Stimulated activated CD8-positive, alpha-beta memory T cell treated with anti-CD3 and anti-CD28 coated beads, Interleukin-12 subunit alpha, Interleukin-12 subunit beta, amount 100 ng/mL, for 1 hour (primary cell): Measurements from ENCODE around the gene RBM20.

ENCODE experiments used
- DNase-seq: peaks from one replicate; pipeline ENCODE4 v3.0.0-alpha.2; 2020; ENCODE audit warnings: low read depth

RBM20 gene

GRCh38 chr10:110676016-110676415 lies 31.9 kb downstream of the RBM20 start:
- DNase-seq, result no peak

GRCh38 chr10:110679486-110680272 lies 35.5 kb downstream of the RBM20 start:
- DNase-seq, result no peak

GRCh38 chr10:110680273-110681020 lies 36.3 kb downstream of the RBM20 start:
- DNase-seq, result no peak

GRCh38 chr10:110681023-110681681 lies 37.0 kb downstream of the RBM20 start:
- DNase-seq, result no peak

- no peak for DNase-seq
These were observed 38.2 kb downstream of the RBM20 start for GRCh38 chr10:110682348-110682747.

GRCh38 chr10:110684800-110685446 lies 40.8 kb downstream of the RBM20 start:
- no peak for DNase-seq

GRCh38 chr10:110686047-110686446 lies 41.9 kb downstream of the RBM20 start:
- no peak for DNase-seq

- DNase-seq, result no peak
These were observed 42.8 kb downstream of the RBM20 start for GRCh38 chr10:110686949-110687348.

- no peak for DNase-seq
These were observed 43.3 kb downstream of the RBM20 start for GRCh38 chr10:110687400-110687799.

GRCh38 chr10:110691139-110691538 lies 47.0 kb downstream of the RBM20 start:
- DNase-seq, result no peak

GRCh38 chr10:110694263-110694662 lies 50.1 kb downstream of the RBM20 start:
- no peak for DNase-seq

GRCh38 chr10:110694820-110695538 lies 50.8 kb downstream of the RBM20 start:
- no peak for DNase-seq

GRCh38 chr10:110695539-110695886 lies 51.4 kb downstream of the RBM20 start:
- DNase-seq, result no peak

- DNase-seq, result no peak
These were observed 52.3 kb downstream of the RBM20 start for GRCh38 chr10:110696436-110696835.

- DNase-seq, result no peak
These were observed 54.2 kb downstream of the RBM20 start for GRCh38 chr10:110698340-110698739.

GRCh38 chr10:110698782-110699201 lies 54.7 kb downstream of the RBM20 start:
- no peak for DNase-seq

- DNase-seq, result no peak
These were observed 55.8 kb downstream of the RBM20 start for GRCh38 chr10:110699859-110700468.

GRCh38 chr10:110700947-110701616 lies 56.9 kb downstream of the RBM20 start:
- DNase-seq, result no peak

- no peak for DNase-seq
These were observed 57.5 kb downstream of the RBM20 start for GRCh38 chr10:110701617-110701971.

- no peak for DNase-seq
These were observed 59.9 kb downstream of the RBM20 start for GRCh38 chr10:110704070-110704469.
